Breast epithelium (tissue), 3 donors: Measurements from ENCODE around the gene MINDY4.

ENCODE experiments used
- CTCF ChIP-seq, 3 donors: fragments of 450-650 bp; IDR thresholded peaks; one replicate each; pipeline ENCODE4 v1.5.1; 2016 to 2017; ENCODE audit warnings: antibody characterized with exemption in 3 of 3, mild to moderate bottlenecking in 3 of 3, moderate library complexity in 3 of 3
- POLR2A ChIP-seq: fragments of 450-650 bp; IDR thresholded peaks from one replicate; pipeline ENCODE4 v1.6.1; 2016; ENCODE audit warnings: antibody characterized with exemption, mild to moderate bottlenecking, moderate library complexity
- POLR2AphosphoS5 ChIP-seq, 3 donors: sonication (generic); formaldehyde crosslinking; IDR thresholded peaks; one replicate each; pipeline ENCODE4 v1.6.1; 2017; ENCODE audit warnings: antibody characterized with exemption in 3 of 3

- no peak for TF ChIP-seq CTCF (IDR thresholded peaks at IDR 0.05)
- no peak for TF ChIP-seq POLR2A
- TF ChIP-seq POLR2AphosphoS5 (IDR thresholded peaks at IDR 0.05), result no peak
Observed at GRCh38 chr7:30785786-30786185, 14.6 kb downstream of the MINDY4 start.
